Stimulated activated CD4-positive, alpha-beta T cell treated with anti-CD3 and anti-CD28 coated beads, Interleukin-4, amount 100 ng/mL, for 24 hours (primary cell): Measurements from ENCODE around the gene BANP.
"Not testable (repeated sequence)": the region's sequence is repeated elsewhere in the genome, so short reads cannot be mapped to it uniquely, and the experiment has no call there.

ENCODE experiments used
- DNase-seq: peaks from one replicate; pipeline ENCODE4 v3.0.0-alpha.2; 2020

The BANP gene

DNA sequence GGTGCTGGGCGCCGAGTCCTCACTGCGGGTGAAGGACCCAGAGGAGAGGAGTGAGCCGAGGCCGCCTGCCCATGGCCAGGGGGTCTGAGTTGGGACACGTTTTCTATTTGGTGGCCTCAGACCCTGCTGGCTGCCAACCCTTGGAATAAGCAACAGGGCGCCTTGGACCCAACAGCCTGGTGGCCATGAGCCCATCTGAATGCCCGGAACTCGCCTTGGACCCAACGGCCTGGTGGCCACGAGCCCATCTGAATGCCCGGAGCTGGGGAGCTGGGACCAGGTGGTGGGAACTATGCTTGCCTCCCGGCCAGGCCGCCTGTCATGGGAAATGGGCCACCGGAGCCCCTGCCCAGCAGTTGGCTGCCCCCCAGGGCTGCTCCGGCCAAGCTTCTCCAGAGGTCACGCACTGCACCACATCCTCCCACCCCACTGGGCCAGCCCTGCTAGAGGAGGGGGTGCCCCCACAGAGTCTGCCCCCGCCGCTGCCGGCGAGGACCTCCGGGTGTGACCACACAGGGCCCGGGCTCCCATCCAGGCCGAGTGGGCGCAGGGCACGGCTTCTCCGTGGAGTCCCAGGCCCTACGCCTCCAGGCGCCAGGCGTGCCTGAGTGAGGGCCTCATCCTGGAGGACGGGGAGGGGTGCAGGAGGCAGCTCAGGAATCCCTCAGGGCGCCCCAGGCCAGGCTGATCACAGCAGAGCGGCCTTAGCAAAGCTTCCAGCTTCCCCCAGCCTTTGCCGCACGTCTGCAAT lies 140.2 kb downstream of the BANP start:
- DNase-seq, result not testable (repeated sequence)

DNA sequence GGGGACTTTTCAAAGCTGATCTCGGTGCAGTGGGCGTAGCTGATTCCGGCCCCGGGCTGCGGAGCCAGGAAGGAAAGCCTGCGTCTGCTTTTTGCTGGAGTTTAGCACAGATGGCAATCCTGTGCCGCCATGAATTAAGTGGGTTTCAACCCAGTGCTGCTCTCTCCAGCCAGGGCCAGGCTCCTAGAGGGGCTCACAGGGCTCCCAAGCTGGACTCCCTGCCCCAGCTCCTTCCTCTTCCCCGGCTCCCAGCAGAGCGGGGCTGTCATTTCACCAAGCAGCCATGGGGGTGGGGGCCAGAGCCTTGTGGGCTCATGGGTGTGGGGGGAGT lies 140.7 kb downstream of the BANP start:
- not testable (repeated sequence) for DNase-seq

DNA sequence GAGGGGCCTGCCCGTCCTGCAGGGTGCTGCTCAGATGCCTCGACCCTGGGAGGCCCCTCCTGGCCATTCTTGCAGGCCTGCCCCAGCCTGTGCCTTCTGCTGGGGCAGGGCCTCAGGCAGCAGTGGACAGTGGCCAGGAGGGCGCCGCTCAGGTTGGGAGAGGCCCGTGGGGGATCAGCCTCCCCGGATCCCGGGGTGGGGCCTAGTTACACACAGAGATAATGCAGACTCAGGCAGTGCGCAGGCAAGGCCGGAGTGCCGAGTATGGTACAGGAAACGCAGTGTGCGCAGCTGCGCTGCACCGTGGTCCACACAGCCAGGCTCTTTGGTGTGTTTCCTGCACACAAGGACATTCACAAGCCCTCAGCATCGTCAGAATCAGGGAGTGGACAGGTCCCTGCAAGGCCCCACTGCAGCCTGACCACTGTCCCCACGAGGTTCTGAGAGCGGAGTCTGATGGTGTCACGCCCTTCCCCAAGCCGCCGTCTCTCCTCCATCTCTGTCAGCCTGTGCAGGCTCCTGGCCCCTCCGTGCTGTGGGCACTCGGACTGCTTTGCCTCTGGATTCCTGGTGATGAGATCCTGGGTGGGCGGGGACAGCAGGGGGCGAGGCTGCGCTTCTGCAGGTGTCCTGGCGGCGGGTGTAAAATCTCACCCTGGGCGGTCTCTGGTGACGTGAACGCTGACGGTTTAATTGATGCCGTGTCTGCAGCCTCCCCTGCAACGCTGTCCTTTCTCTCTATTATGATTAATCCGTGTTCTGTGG lies 141.7 kb downstream of the BANP start:
- DNase-seq, result not testable (repeated sequence)

DNA sequence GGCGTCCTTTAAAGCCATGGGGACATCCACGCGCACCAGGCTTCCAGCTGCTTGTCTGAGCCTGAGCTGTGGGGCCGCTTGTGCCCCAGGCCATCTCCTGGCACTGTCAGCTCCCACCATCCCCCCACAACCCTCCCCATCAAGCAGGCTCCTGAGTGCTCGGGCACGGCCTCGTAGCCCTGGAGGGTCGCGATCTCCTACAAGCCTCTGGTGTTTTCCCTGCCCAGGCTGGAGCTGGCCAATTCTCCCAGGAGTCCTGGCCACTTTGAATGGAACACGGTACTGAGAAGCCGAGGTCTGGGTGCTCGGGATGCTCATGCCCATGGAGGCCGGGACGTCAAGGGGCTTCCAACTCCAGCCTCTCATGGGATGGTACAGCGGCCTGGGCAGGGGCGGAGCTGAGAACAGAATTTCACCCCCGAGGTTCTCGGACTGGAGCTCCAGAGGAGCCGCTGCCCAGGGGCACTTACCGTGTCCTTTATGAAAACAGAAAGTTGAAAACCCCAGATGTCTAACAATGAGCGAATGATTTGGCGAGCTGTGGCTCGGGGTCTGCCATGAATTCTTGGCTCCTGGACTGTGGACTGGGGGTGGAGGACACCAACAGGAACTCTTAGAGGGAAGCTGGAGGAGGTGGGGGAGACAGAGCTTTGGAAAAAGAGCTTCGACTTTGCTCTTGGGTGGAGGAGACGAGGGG lies 142.5 kb downstream of the BANP start:
- DNase-seq, result not testable (repeated sequence)

DNA sequence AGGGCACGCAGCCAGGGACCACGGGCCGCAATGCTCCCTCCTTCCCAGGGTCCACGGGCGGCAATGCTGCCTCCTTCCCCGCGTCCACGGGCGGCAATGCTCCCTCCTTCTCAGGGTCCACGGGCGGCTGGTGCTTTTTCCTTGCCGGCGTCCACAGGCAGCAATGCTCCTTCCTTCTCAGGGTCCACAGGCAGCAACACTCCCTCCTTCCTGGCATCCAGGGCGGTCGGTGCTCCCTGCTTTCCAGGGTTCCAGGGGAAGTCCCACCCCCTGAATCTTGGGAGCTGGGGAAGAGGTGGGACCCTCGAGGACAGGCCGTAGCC lies 143.0 kb downstream of the BANP start:
- DNase-seq, result not testable (repeated sequence)

DNA sequence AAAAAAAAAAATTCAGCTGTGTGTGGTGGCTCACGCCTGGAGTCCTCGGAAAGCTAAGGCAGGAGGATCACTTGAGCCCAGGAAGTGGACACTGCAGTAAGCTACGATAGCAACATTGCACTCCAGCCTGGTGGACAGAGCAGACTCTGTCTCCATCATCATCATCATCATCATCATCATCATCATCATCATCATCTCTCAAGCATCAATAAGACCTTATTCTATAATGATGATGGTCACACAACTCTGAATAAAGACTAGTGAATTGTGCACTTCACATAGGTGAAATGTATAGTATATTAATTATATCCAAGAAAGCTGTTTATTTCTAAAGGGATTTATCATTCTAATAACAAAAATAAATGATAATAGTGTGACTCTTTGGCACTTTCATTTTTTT lies 143.7 kb downstream of the BANP start:
- not testable (repeated sequence) for DNase-seq

DNA sequence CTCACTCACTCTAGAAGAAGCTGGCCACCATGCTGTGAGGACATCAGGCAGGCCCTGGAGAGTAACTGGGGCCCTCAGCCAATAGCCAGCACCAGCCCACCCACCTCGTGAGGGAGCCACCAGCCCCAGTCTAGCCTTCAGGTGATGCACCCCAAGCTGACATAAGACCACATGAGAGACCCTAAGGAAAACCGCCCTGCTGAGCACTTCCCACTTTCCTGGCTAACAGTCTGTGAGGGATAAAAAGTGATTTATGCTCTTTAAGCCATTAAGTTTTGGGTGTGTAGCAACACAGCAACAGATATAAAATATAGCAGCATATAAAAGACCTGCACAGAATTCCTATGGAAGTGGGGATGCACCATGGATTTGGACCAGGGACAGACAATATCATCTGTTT lies 145.4 kb downstream of the BANP start:
- DNase-seq, result not testable (repeated sequence)

DNA sequence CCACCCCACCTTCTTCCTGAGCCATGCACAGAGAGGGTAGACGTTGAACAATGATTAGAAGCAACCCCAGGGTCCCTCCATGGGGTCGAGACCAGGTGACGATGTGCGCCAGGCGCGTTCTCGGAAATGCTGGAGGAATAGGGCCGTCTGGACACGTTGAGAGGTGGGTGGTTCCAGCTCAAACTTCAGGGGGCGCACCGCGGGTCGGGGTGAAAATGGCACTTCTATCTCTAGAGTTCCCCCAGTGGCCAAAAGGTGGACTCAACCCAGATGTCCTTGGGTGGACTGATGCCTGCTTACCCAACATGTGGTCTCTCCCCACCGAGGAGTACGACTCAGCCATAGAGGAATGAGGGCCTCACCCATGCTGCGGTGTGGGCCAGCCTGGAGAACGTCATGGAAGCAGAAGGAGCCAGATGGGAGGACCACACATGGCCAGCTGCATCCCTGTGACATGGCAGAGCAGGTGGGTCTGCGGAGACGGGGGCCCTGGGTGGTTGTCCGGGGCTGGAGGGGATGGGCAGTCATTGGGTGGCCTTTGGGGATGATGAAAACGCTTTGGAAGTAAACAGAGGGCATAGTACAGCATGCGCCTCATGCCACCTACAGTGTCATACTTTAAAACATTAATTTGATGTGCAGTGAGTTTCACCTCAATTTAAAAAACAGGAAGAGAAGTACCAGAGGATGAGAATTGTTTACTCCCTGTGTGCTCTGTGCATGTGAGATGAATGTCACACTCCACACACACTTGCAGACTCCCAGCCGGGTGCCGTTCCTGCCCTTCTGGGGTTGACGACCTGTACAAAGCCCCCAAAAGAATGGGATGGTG lies 147.7 kb downstream of the BANP start:
- DNase-seq, result not testable (repeated sequence)

DNA sequence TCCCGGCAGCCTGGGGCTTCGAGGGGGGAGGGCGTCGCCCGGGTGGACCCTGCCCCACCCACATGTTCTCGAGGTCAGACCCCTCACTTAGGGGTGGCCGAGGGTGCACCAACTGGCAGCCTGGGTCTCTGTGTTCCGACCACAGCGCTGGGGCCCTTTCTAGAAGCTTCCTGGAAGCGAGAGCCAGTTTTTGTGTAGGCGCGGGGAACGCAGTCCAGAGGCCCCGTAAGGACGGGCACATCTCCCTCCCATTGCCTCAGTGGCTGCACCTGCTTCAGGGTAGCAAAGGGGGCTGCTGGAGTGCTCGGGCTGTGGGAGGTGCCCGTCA lies 148.3 kb downstream of the BANP start:
- no peak for DNase-seq

DNA sequence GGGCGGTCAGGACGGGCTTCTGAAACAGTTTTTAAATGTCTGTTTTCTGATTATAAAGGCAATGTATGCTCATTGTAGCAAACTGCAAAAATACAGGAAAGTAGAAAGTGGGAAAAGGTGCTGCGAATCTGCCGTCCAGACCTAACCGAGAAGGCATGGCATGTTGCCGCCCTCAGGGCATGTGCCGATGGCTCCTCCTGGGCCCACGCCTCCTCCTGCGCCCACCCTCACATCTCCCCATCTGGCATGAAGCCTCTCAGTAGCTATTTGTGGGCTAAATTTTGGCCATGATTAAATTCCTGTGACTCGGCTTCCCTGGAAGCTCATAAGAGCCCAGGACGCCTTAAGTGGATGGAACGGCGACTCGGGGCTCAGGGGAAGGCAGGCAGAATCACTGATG lies 148.7 kb downstream of the BANP start:
- not testable (repeated sequence) for DNase-seq

DNA sequence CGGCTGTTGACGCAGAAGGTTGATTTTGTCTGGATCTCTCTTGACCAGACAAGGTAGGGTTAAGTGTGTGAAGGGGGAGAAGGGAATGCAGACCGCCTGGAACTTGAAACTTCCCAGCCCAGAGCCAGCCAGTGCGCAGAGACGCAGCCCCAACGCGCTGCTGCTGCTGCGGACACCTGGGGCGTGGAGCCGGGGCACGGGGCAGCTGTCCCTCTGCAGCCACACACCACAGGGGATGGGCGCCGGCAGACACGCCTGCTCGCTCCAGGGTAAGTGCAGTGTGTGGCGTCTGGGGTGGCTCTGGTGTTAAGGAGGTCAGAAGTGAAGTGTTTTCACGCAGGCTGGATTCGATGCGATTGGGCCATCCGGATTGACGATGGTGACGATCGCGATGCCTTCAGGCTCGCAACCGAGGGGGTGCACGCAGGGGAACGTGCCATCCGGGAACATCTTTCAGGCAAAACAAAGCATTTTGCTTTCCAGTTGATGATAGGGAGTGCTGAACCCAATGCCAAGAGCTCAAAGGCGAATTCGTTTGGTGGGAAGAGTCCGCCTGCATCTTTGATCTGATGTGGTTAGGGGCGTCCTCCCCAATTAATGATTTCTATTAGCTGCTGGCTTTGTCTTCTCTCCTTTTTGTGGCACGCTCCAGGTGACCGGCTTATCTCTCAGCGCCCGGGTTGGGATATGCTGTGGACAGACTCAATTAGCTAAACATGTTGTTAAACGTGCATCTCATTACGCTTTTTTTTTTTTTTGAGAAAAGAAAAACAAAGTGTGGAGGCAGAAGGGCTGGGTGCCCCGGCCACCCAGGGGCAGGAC lies 149.8 kb downstream of the BANP start:
- DNase-seq, result not testable (repeated sequence)

DNA sequence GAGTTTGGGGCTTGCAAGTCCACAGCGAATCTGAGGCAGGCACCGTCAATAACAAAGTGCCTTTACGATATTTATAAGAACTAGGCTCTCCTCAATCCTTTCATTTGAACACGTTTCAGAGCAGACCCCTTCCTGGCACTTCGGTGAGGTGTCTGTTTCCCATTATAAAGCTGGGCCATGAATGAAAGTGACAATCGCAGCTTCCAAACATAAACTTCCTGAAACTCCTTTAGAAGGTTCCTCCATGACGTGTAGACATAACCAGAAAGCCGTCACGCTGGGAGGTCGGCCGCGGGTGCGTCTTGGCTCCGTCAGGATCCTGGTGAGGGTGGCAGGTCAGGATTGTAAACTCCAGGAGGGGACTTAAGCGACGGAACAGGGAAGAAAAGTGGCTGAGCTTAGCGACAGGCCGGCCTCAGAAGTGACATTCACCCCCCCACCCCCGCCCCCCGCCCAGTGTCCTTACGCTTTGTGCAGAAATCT lies 150.4 kb downstream of the BANP start:
- not testable (repeated sequence) for DNase-seq

DNA sequence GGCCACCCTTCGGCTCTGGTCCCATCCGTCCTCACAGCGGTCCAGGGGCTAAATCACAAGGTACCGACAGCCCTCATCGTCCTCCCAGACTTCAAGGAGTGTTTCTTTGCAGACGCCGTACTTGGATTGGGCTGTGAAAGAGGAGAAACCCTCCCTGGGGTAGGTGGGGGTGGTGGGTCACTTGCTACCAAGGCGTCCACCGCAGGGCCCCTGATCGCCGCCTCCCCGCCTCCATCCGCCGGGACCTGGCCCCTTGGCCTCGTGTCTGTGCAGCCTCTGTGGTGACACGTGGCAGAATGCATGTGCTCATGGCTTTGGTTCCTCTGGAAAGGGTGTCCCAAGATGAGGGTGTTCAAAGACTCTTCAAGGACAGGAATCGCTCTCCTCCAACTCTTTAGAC lies 151.4 kb downstream of the BANP start:
- DNase-seq, result no peak

DNA sequence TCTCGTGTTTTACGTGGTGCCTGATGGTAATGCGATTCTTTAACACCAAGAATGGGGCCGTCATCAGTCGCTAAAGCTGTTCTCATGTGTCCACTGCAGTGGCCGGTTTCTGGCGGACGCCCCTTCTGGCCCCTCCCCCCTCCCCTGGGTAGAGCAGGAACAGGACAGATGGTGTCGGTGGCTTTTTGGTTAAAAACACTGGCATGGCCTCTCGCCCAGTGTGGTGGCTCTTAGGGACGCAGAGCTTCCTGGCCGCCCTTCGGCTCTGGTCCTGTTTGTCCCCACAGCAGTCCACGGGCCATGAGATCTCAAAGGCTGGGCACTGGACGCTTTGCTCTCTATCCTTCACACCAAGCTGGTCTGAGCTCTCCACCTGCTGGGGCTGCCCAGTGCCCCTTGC lies 151.8 kb downstream of the BANP start:
- DNase-seq, result no peak

DNA sequence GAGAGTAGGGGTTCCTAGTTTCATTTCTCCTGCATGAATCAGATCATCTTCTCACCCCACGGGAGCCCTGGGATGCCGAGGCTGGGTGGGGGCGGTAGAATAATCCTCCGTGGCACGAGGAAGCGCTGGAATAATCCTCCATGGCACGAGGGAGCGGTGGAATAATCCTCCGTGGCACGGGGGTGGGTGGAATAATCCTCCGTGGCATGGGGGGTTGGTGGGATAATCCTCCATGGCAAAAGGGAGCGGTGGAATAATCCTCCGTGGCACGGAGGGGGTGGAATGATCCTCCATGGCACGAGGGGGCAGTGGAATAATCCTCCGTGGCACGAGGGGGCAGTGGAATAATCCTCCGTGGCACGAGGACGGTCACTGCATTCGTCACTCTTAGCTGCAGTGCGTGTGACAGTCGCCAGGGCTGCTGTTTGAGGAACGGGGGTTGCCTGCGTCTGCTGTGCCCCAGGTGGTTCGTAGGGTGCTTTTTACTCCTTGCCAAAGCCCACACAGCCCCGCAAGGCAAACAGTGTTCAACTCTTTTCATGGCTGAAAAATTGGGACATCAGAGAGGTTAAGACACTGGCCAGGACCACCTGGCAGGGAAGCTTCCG lies 152.5 kb downstream of the BANP start:
- DNase-seq, result no peak

DNA sequence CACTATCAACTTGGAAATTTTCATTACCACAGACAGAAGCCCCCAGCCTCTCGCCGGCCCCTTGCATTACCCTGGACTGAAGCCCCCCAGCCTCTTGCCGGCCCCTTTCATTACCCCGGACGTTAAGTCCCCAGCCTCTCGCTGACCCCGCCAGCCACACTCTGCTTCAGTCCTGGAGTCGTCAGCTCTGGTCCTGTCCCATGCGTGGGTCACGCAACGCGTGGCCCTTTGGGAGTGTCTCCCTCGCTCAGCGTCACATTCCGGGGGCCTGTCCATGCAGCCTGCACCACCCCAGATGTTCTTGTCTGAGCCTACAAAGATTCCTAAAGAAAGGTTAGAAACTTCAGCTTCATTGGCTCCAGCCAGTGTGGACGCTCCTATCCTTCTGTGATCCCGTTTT lies 153.1 kb downstream of the BANP start:
- DNase-seq, result not testable (repeated sequence)

DNA sequence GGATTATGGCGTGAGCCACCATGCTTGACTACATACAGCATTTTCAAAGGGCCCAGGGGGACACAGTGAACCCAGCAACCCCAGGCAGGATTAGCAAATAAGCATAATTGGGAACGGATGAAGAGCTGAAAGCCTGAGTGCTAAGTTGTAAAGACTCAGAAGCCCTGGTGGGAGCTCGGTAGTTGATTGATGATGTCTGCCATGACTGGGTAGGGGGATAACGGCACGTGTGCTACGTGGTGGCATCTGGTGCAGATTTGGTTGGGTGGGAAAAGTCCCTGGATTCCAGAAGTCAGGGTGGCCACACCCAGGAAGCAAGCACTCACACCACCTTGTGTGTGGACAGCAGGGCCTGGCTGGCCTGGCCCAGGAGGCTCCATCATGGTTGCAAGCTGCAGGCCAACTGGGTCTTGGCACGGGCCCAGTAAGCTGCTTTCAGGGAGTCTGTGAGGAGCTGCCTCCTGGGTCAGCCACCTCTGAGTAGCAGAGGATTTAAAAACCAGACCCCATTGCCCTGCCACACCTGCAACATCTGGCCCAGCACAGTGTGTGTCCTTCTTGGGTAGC lies 154.4 kb downstream of the BANP start:
- not testable (repeated sequence) for DNase-seq

DNA sequence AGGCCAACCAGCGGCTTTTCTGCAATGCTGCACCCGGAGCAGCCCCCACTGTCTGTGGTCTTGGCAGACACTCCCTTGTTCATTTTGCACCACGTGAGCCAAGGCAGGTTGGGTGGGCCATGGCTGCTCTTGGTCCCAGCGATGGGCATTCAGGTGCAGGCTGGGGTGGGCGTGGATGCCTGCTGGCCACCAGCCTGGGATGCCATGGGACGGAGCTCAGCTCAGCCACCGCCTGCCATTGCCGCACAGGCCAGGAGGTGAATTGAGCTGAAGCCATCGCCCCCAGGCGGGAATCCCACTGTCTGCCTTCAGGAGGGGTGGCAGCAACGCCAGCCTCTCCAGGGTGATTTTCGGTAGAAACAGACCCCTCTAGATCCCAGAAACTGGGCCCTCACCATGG lies 155.3 kb downstream of the BANP start:
- not testable (repeated sequence) for DNase-seq

DNA sequence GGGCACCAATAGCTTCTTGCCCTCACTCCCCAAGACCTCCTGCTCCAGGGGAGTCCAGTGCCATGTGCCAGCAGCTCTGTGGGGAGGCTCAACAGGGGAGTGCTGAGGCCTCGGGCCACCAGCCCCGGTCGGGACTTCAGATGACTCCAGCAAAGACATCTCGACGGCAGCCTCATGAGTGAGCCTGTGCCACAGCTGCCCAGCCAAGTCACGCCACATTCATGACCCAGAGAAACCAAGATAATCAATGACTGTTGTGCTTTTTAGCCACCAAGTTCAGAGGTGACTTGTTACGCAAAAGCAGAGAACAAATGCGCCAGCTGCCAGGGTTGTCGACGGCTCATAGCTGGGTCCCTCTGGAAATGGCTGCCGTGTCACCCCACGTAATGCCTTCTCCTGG lies 157.5 kb downstream of the BANP start:
- DNase-seq, result no peak

DNA sequence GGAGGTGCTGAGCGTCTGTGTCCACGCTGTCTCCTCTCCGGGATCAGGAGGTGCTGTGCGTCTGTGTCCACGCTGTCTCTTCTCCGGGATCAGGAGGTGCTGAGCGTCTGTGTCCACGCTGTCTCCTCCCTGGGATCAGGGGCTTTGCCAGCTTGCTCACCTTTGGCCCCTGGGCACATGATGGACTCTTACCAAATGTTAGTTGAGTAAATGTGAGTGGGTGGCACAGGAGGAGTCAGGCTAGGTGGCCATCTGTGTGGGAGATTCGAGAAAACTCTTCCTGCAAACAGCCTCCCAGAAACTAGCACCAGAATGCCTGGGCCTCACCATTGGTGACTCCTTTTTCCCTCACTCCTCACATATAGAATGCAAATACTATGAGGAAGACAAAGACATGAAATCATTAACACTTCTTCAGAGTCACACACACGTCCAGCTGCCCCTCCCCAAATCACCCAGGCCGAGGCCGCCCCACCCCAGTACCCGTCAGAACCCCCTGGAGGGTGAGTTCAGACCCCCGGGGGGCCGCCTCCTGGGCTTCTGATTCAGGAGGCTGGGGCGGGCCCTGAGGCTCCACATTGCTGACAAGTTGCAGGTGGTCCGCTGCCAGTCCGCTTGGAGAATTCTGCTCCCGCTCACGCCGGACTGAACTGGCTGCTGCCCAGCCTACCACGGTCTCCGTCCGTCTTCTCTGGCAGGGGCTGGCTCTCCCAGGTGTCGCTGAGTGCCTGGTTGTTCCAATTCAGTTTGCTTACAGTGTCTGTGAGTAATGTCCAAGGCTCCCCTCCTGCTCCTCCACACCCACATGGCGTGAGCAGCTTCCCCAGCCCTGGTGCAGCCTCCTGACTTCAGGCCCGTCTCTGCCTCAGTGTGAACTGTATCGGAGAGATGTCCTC lies 158.7 kb downstream of the BANP start:
- DNase-seq, result not testable (repeated sequence)
